DOHH2 (cell line): ENCODE measurements around the gene MYD88.

Experiments used
- EZH2phosphoT487 ChIP-seq: fragments of 200-600 bp; sonication (generic); IDR thresholded peaks from 2 replicates; pipeline ENCODE4 v1.6.1; 2017; ENCODE audit warnings: borderline replicate concordance, mild to moderate bottlenecking, antibody characterized with exemption, low read length, moderate library complexity, mixed read lengths
- TF ChIP-seq, protein P1 (sequence below): fragments of 200-600 bp; sonication (generic); IDR thresholded peaks from one replicate; pipeline ENCODE4 v1.5.1; 2014; ENCODE audit warnings: antibody characterized with exemption, mild to moderate bottlenecking, low read depth, low read length; ENCODE audit not compliant: poor library complexity, severe bottlenecking

DNA sequence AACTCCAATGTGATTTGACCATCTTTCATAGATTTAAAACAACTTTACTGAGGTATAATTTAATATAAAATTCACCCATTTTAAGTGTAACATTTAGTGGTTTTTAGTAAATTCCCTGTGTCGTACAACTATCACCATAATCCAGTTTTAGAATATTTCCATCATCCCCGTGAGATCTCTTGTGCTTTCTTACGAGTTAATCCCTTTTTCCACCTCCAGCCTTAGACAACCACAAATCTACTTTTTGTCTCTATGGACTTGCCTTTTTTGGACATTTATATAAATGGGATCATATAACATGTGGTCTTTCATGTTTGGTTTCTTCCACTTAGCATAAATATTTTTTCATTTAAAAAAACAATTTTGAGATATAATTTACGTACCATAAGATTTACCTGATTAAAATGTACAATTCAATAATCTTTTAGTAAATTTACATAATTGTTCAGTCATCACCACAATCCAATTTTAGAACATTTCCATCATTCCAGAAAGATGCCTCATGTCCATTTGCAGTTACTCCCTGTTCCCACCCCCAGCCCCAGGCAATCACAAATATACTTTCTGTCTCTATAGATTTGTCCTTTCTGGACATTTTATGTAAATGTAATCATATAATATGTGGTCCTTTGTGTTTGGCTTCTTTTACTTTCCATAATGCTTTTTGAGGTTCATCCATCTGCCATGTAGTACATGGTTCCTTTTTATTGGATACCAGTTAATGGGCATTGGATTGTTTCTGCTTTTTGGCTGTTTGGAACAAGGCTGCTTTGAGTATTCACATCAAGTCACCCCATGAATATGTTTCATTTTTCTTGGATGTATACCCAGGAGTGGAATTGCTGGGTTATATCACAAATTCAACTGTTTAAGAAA is 29.9 kb downstream of the MYD88 start:
- TF ChIP-seq, protein P1, sequence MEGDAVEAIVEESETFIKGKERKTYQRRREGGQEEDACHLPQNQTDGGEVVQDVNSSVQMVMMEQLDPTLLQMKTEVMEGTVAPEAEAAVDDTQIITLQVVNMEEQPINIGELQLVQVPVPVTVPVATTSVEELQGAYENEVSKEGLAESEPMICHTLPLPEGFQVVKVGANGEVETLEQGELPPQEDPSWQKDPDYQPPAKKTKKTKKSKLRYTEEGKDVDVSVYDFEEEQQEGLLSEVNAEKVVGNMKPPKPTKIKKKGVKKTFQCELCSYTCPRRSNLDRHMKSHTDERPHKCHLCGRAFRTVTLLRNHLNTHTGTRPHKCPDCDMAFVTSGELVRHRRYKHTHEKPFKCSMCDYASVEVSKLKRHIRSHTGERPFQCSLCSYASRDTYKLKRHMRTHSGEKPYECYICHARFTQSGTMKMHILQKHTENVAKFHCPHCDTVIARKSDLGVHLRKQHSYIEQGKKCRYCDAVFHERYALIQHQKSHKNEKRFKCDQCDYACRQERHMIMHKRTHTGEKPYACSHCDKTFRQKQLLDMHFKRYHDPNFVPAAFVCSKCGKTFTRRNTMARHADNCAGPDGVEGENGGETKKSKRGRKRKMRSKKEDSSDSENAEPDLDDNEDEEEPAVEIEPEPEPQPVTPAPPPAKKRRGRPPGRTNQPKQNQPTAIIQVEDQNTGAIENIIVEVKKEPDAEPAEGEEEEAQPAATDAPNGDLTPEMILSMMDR, result no peak
- no peak for TF ChIP-seq EZH2phosphoT487
